ENCODE measurements around the gene CRADD.

Gene CRADD

DNA sequence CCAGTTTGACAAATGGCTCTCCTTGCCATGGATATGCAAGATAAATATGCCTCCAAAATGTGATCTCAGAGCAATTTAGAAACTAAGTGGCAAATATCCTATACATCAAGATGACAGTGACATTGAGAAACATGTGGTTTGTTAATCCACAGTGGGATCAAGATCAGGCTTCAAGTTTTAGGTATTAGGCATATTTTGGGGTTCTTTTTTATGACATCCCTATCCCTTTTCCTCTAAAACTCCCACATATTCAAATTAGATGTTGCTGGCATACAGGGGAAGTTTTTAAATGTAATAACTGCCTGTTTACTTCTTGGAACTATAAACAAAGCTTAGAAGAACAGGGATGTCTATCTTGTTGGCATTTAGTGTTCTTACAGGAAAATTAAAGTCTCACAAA, 179.4 kb downstream of the CRADD start:
- no peak for DNase-seq
- no peak overlapping the region for H3K4me3 ChIP-seq (ENCODE audit: low read depth, low read length)
- no peaks in the 10 kb centered on the region for H3K27me3 ChIP-seq (replicated peaks)
- in situ Hi-C loops (cut with HindIII; ENCODE audit: low pct_ligation_motif_present, low sequenced_read_pairs), result no loop called here
- no peaks in the 10 kb centered on the region for H3K36me3 ChIP-seq (replicated peaks)
- TF ChIP-seq, protein P1, sequence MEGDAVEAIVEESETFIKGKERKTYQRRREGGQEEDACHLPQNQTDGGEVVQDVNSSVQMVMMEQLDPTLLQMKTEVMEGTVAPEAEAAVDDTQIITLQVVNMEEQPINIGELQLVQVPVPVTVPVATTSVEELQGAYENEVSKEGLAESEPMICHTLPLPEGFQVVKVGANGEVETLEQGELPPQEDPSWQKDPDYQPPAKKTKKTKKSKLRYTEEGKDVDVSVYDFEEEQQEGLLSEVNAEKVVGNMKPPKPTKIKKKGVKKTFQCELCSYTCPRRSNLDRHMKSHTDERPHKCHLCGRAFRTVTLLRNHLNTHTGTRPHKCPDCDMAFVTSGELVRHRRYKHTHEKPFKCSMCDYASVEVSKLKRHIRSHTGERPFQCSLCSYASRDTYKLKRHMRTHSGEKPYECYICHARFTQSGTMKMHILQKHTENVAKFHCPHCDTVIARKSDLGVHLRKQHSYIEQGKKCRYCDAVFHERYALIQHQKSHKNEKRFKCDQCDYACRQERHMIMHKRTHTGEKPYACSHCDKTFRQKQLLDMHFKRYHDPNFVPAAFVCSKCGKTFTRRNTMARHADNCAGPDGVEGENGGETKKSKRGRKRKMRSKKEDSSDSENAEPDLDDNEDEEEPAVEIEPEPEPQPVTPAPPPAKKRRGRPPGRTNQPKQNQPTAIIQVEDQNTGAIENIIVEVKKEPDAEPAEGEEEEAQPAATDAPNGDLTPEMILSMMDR (IDR thresholded peaks at IDR 0.05; ENCODE audit: low read depth, low read length, missing control alignments), result no peak
- H3K27ac ChIP-seq, result no peak overlapping the region

DNA sequence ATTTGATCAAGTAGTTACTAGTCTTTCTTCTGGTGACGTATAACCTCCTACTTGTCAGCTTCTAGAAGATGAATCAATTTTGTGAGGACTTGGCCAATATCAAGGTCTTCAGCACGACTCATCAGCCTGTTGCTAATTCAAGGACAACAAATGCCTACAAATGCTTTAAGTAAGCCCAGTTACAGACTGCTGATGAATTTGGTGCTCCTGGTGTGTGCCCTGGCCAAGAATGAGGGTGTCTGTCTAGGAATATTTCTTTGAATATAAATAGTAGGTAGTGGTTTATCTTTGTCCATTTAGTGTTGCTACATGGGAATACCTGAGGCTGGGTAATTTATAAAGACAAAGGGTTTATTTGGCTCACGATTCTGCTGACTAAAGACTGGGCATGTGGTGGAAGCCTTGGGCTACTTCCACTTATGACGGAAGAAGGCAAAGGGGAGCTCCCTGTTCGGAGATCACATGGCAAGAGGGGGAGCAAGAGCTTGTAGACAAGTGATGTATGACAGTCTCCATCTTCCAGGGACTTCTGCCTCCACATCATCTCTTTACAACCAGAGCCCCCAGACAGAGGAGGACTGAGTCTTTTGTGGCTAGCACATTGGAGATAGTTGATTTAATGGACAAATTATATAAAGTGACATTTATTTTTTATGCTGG, 180.2 kb downstream of the CRADD start:
- TF ChIP-seq, protein P1 (IDR thresholded peaks at IDR 0.05; ENCODE audit: low read depth, low read length, missing control alignments), result no peak
- Histone ChIP-seq H3K27me3 (replicated peaks) (no peaks in the 10 kb centered on the region), H3K4me3 (ENCODE audit: low read depth, low read length) (no peak overlapping the region), H3K27ac (no peak overlapping the region), H3K36me3 (replicated peaks) (no peaks in the 10 kb centered on the region)
- peak; percentile 41 for DNase-seq
- in situ Hi-C loops (cut with HindIII; ENCODE audit: low pct_ligation_motif_present, low sequenced_read_pairs), result no loop called here

DNA sequence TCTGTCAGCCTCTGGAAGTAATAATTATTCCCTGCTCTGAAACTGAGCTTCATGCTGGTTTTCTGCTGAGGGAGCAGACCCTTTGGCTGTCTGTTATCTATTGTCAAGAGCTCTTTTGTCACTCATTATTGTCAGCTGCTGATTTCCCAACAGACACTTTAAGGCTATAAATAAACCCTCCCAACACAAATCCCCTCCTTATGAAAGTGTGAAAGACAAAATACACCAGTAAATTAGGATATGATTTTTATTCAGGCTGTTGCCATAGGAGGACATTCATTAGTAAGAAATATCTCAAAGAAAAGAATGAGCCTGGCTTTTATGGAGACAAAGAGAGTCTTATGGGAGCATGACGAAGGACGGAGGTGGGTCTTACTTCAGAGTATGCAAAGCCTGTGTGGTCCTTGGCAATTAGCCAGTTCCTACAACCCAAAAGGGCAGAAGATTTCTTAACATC, 180.8 kb downstream of the CRADD start:
- no peaks in the 10 kb centered on the region for H3K36me3 ChIP-seq (replicated peaks)
- H3K27me3 ChIP-seq (replicated peaks), result no peaks in the 10 kb centered on the region
- H3K27ac ChIP-seq, result no peak overlapping the region
- TF ChIP-seq, protein P1 (IDR thresholded peaks at IDR 0.05; ENCODE audit: low read depth, low read length, missing control alignments), result no peak
- in situ Hi-C loops (cut with HindIII; ENCODE audit: low pct_ligation_motif_present, low sequenced_read_pairs), result no loop called here
- DNase-seq, result no peak
- no peak overlapping the region for H3K4me3 ChIP-seq (ENCODE audit: low read depth, low read length)

DNA sequence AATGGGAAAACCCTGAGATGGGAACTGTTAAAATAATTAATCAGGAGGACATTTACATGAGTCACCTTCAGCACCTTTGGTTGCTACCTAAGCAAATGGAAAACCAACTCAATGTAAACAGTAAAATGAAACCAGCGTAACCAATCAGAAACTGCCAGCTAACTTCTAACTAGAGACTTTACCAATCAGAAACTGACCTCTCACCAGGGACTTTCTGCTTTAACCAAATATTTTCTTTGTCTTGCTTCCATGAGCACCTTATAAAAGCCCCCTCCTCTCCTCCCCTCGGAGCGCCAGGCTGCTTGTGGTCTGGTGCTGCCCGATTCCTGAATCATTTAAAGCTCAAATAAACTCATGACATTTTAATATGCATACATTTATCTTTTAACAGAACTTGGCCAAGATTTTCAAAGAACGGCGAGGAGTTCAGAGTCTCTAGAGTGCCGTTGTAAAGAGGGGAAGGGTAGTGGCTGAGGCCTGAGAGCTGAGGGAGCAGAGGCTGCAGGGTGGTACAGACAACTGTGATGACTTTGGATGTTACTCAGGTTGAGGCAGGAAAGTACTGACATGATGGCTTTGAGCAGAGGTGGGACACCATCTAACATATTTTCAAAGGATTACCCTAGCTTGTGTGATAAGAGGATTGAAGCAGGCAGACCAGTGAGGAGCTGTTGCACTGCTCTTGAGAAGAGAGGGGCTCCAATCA, 183.6 kb downstream of the CRADD start:
- no peak for DNase-seq
- Histone ChIP-seq H3K4me3 (ENCODE audit: low read depth, low read length) (no peak overlapping the region), H3K27me3 (replicated peaks) (no peaks in the 10 kb centered on the region), H3K27ac (no peak overlapping the region), H3K36me3 (replicated peaks) (no peaks in the 10 kb centered on the region)
- TF ChIP-seq, protein P1 (IDR thresholded peaks at IDR 0.05; ENCODE audit: low read depth, low read length, missing control alignments), result no peak
- in situ Hi-C loops (cut with HindIII; ENCODE audit: low pct_ligation_motif_present, low sequenced_read_pairs), result no loop called here

DNA sequence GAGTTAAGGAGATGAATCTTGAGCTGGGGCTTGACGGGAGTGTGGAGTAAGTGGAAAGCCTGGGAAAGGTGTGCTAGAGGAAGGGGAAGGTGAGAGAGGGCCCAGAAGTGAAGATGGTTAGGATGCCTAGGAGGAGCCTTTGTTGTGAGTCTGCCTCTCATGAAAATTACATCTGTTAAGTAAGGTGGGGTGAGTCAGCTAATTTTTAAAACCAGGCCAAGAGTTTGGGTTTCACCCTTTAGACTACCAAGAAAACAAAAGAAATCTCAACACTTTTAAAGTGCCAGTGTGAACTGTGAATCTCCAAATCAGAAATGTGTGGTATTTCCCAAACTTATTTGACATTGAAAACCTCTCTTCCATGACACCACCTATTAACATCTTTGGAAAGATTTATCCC, 185.2 kb downstream of the CRADD start:
- in situ Hi-C loops (cut with HindIII; ENCODE audit: low pct_ligation_motif_present, low sequenced_read_pairs), result no loop called here
- H3K36me3 ChIP-seq (replicated peaks), result no peaks in the 10 kb centered on the region
- no peak overlapping the region for H3K4me3 ChIP-seq (ENCODE audit: low read depth, low read length)
- H3K27ac ChIP-seq, result no peak overlapping the region
- H3K27me3 ChIP-seq (replicated peaks), result no peaks in the 10 kb centered on the region
- TF ChIP-seq, protein P1 (IDR thresholded peaks at IDR 0.05; ENCODE audit: low read depth, low read length, missing control alignments), result no peak
- DNase-seq, result no peak

All from brain microvascular endothelial cell (primary cell).